Stimulated activated CD8-positive, alpha-beta memory T cell treated with anti-CD3 and anti-CD28 coated beads, Interleukin-12 subunit alpha, Interleukin-12 subunit beta, amount 100 ng/mL, for 1 hour (primary cell): ENCODE measurements around the gene BSN.
"Not testable (repeated sequence)": the region's sequence is repeated elsewhere in the genome, so short reads cannot be mapped to it uniquely, and the experiment has no call there.

Experiments used
- DNase-seq: peaks from one replicate; pipeline ENCODE4 v3.0.0-alpha.2; 2020; ENCODE audit warnings: low read depth

BSN gene

GRCh38 chr3:49534581-49535441, 19.5 kb upstream of the BSN start:
- DNase-seq = no peak

GRCh38 chr3:49535971-49536874, 18.1 kb upstream of the BSN start:
- DNase-seq = no peak

- no peak for DNase-seq
Observed at GRCh38 chr3:49536875-49537533, 17.3 kb upstream of the BSN start.

GRCh38 chr3:49539659-49540560, 14.4 kb upstream of the BSN start:
- peak; percentile 91 for DNase-seq

- DNase-seq = no peak
Observed at GRCh38 chr3:49552087-49552486, 2.2 kb upstream of the BSN start.

GRCh38 chr3:49553324-49553691, 969 bp upstream of the BSN start:
- no peak for DNase-seq

- peak; percentile 35 for DNase-seq
Observed at GRCh38 chr3:49554633-49555265, 472 bp downstream of the BSN start.

GRCh38 chr3:49556500-49557275, 2.4 kb downstream of the BSN start:
- no peak for DNase-seq

- DNase-seq = no peak
Observed at GRCh38 chr3:49563040-49563578, 8.8 kb downstream of the BSN start.

GRCh38 chr3:49563766-49564165, 9.5 kb downstream of the BSN start:
- DNase-seq = no peak

GRCh38 chr3:49566312-49566711, 12.0 kb downstream of the BSN start:
- DNase-seq = no peak

- DNase-seq = no peak
Observed at GRCh38 chr3:49567406-49567805, 13.1 kb downstream of the BSN start.

- DNase-seq = no peak
Observed at GRCh38 chr3:49568965-49569364, 14.7 kb downstream of the BSN start.

GRCh38 chr3:49570028-49570654, 15.9 kb downstream of the BSN start:
- no peak for DNase-seq

- no peak for DNase-seq
Observed at GRCh38 chr3:49582177-49582576, 27.9 kb downstream of the BSN start.

GRCh38 chr3:49585261-49585755, 31.0 kb downstream of the BSN start:
- not testable (repeated sequence) for DNase-seq

- no peak for DNase-seq
Observed at GRCh38 chr3:49591615-49592014, 37.3 kb downstream of the BSN start.

GRCh38 chr3:49593041-49593440, 38.8 kb downstream of the BSN start:
- no peak for DNase-seq

- no peak for DNase-seq
Observed at GRCh38 chr3:49600781-49601180, 46.5 kb downstream of the BSN start.
